ENCODE data around the gene KIRREL3.

The KIRREL3 gene

GRCh38 chr11:126732981-126733380, 267.6 kb downstream of the KIRREL3 start:
- DNase-seq = no peak

GRCh38 chr11:126731576-126732142, 268.9 kb downstream of the KIRREL3 start:
- no peak for DNase-seq

GRCh38 chr11:126727381-126727780, 273.2 kb downstream of the KIRREL3 start:
- no peak for DNase-seq

- DNase-seq = no peak
These were observed 275.0 kb downstream of the KIRREL3 start for GRCh38 chr11:126725521-126725920.

GRCh38 chr11:126725043-126725442, 275.5 kb downstream of the KIRREL3 start:
- no peak for DNase-seq

GRCh38 chr11:126723665-126724045, 276.9 kb downstream of the KIRREL3 start:
- no peak for DNase-seq

GRCh38 chr11:126722956-126723664, 277.5 kb downstream of the KIRREL3 start:
- no peak for DNase-seq

GRCh38 chr11:126722006-126722736, 278.4 kb downstream of the KIRREL3 start:
- no peak for DNase-seq

GRCh38 chr11:126720539-126721235, 279.9 kb downstream of the KIRREL3 start:
- DNase-seq = no peak

- DNase-seq = no peak
These were observed 280.8 kb downstream of the KIRREL3 start for GRCh38 chr11:126719740-126720139.

GRCh38 chr11:126718276-126718675, 282.3 kb downstream of the KIRREL3 start:
- DNase-seq = no peak

- DNase-seq = no peak
These were observed 284.0 kb downstream of the KIRREL3 start for GRCh38 chr11:126716456-126717083.

- DNase-seq = no peak
These were observed 286.8 kb downstream of the KIRREL3 start for GRCh38 chr11:126713806-126714205.

GRCh38 chr11:126711977-126712625, 288.5 kb downstream of the KIRREL3 start:
- DNase-seq = no peak

GRCh38 chr11:126710804-126711399, 289.7 kb downstream of the KIRREL3 start:
- no peak for DNase-seq

- DNase-seq = no peak
These were observed 293.1 kb downstream of the KIRREL3 start for GRCh38 chr11:126707498-126707897.

GRCh38 chr11:126704096-126704495, 296.5 kb downstream of the KIRREL3 start:
- DNase-seq = peak; percentile 10

- DNase-seq = no peak
These were observed 296.9 kb downstream of the KIRREL3 start for GRCh38 chr11:126703662-126704061.

GRCh38 chr11:126702987-126703386, 297.6 kb downstream of the KIRREL3 start:
- no peak for DNase-seq

- no peak for DNase-seq
These were observed 298.3 kb downstream of the KIRREL3 start for GRCh38 chr11:126702165-126702720.

GRCh38 chr11:126701520-126701897, 299.1 kb downstream of the KIRREL3 start:
- no peak for DNase-seq

Data from NCI-H1694 treated with DMSO at 0.1 percent for 48 hours (cell line).